T1000 (cell line): Measurements from ENCODE around the gene PIP4K2A.
"Not testable (repeated sequence)": the region's sequence is repeated elsewhere in the genome, so short reads cannot be mapped to it uniquely, and the experiment has no call there.

Experiments used
- DNase-seq: peaks from one replicate; lab custom pipeline; 2025; ENCODE audit warnings: mixed read lengths; lab: John Stamatoyannopoulos, UW

Gene PIP4K2A

GRCh38 chr10:22554461-22555182, 159.8 kb downstream of the PIP4K2A start:
- DNase-seq = no peak

DNA sequence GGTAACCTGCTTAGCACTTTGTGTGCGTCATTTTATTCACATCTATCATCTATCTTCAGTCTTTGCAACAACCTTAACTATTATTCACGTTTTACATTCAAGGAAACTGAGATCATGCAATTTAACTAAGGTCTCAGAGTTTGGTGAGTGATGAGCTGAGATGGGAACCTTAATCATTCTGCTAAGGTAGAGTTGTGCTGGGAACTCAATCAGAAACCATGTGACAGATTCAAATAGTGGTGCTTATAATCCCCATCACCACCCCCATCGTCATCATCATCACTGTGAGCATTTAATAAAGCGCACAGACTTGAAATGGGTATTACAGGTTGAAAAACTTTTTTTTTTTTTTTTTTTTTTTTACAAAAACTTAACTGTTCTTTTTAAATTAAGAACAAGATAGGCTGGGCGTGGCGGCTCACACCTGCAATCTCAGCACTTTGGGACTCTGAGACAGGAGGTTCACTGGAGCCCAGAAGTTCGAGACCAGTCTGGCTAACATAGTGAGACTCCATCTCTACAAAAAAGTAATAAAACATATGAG, 160.9 kb downstream of the PIP4K2A start:
- no peak for DNase-seq

DNA sequence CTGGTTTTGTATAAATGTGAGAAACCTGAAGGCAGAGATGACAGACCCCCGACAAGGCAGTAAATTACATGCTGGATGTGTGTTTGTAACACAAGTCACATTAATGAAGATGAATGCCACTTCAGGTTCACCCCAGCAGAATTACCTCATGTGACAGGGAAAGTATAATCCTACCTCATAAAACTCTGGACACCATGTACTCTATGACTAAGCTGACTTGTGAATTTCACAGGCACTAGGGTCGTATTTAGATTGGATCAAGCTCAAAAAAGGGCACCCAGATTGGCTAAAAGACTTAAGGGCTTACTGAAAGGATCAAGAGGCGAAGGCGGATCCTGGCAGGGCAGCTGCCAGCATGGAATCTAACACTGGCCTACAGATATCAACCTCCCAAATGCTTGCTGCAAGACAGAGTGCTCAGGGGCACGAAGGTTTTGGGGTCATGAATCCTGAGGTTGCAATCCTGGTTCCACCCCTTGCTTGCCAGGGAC, 161.4 kb downstream of the PIP4K2A start:
- no peak for DNase-seq

GRCh38 chr10:22551681-22552365, 162.6 kb downstream of the PIP4K2A start:
- no peak for DNase-seq

- no peak for DNase-seq
Observed at GRCh38 chr10:22550732-22551131, 163.6 kb downstream of the PIP4K2A start.

DNA sequence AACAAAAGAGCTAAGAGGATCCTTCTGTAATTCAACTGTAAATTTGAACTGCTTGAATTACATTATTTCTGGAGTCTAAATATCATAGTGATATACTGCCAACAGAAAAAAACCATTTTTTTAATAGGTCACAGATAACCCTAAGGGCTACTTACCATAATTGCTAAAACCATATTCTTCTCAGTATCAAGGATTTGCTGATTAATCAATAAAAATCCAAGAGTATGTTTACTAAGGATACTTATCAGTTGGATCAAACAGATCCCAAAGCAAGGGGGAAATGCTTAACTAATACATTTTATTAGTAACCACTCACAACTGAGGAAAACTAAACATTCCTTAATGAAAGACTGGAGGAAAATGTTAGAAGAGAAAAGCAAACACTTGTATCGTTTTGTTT, 166.0 kb downstream of the PIP4K2A start:
- no peak for DNase-seq

DNA sequence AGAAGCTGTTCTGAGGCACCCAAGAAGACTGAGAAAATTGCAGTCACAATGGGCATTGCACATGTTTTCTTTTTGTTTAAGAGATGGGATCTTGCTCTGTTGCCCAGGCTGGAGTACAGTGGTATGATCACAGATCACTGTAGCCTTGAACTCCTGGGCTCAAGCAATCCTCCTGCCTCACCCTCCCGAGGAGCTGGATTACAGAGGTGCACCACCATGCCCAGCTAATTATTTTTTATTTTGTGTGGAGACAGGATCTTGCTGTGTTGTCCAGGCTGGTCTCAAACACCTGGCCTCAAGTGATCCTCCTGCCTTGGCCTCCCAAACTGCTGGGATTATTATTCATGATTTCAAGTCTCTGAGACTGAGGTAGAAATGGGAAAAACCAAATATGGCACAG, 168.7 kb downstream of the PIP4K2A start:
- DNase-seq = no peak

DNA sequence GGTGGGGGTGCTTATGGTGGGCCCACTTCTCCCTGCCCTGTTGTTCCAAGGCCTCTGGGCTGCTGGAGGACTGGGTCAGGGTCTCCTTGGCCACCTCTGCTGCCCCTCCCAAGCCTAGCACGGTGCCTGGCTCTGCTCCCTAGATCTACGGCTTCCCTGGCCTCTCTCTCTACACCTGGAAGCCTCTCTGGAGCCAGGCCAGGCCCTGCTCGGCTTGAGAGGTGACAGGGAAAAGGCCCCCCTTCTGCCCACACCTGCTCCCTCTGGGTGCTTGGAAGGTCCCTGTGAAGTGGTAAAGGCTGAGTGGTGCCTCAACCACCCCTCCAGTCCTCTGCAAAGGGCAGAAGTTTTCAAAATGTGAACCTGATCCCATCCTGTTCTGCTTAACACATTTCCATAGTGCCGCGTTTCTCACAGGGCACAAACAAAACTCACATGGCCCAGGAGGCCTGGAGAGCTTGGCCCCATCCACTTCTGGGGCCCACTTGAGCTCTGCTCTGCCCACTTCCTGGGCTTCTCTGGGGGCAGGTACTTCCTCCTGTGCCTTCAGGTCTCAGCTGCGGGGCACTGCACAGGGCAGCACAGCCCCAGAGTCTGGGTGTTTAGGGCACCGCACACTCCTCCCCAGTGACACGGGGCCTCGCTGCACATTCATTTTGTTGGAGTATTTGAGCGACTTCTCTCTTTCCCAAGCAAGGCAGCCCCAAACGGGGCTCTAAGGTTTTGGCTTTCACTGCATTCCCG, 169.9 kb downstream of the PIP4K2A start:
- no peak for DNase-seq

GRCh38 chr10:22542773-22543172, 171.6 kb downstream of the PIP4K2A start:
- no peak for DNase-seq

GRCh38 chr10:22541900-22542299, 172.5 kb downstream of the PIP4K2A start:
- no peak for DNase-seq

DNA sequence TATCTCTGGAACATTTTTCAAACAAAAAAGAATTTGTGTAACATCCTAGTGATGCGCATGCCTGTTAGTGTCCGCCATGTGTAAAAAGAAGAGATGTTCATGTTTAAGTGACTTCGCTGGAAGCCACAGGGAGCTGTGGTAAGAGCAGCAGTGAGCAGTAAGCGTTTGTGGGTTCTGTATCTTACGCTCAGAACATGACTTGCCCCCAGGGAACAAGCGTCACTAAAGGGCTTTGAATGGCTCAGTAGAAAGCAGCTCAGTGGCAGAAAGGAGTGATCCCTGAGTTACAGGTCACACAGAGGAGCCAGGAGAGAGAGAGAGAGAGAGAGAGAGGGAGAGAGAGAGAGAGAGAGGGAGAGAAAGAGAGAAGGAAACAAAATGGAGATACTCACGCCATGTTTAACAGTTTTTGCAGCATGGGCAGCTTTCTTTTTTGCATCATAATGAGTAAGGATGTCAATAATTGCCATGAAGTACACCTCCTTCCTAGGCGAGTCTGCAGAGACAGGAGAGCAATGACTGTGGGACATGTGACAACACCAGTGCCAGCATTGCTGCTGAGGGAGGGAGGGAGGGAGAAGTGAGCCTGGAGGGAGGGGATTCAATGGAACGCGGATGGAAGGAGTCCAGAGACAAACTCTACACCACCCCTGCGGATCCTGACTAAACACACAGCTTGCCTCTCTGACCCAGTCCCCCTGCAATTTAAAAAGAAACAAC, 174.6 kb downstream of the PIP4K2A start:
- DNase-seq = no peak

GRCh38 chr10:22537810-22538209, 176.6 kb downstream of the PIP4K2A start:
- DNase-seq = no peak

DNA sequence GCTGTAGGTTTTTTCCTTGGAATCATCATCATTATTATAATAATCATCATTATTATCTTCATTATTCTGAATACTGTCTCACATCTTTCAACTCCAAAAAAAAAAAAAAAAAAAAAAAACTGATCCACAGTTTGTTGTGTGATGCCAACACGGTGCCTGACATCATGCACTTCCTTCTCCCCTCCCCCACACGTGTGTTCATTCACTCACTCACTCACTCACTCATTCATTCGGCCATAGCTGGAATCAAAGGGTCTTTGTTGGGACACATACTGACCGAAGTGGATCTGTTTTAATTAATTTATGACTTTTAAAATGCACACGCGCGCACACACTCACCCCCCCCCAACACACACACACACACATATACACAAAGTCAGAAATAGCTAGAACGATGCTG, 177.8 kb downstream of the PIP4K2A start:
- DNase-seq = no peak

GRCh38 chr10:22534849-22535604, 179.4 kb downstream of the PIP4K2A start:
- DNase-seq = no peak

DNA sequence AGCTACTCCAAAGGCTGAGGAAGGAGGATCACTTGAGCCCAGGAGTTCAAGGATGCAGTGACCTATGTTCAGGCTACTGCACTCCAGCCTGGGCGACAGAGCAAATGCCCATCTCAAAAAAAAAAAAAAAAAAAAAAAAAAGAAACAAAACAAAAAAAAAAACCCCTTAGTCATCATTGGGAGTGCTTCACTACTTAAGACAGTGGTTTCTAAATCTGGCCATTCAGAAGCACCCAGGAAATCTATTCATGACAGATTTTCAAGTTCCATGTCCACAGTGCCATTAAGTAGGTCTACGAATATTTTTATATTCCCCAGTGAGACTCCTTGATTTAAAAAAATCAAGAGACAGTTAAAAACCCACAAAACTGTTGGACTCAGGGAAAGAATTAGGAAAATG, 182.9 kb downstream of the PIP4K2A start:
- no peak for DNase-seq

DNA sequence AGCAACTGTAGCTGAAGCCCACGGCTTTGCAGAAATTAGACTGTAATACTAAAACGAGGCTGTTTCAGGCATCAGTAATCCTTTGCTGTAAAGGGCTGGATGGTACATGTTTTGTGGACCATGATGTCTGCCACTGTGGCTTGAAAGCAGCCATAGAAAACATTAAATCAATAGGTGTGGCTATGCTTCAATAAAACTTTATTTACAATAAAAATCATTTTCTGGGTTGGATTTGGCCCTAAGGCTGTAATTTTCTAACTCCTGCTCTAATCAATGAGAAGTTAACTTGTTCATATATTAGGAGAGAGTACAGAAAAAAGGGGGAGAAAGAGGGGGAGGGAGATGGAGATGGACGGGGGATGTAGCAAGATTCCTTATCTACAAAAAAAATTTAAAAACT, 183.4 kb downstream of the PIP4K2A start:
- no peak for DNase-seq

DNA sequence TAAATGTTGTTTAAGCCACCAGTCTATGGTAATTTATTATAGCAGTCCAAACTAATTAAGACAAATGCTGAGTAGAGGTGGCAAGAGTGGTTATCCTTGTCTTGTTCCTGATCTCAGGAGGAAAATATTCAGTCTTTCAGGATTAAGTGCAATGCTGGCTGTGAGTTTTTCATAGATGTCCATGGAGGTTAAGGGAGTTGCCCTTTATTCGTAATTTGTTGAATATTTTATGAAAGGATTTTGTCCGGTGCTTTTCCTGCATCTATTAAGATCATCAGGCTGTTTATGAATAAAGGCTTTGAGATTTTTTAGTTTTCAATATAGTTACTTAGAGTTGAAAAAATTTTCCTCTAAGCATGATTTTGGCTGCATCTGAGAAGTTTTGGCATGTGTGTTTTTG, 186.9 kb downstream of the PIP4K2A start:
- DNase-seq = no peak

GRCh38 chr10:22524333-22524732, 190.0 kb downstream of the PIP4K2A start:
- DNase-seq = not testable (repeated sequence)

DNA sequence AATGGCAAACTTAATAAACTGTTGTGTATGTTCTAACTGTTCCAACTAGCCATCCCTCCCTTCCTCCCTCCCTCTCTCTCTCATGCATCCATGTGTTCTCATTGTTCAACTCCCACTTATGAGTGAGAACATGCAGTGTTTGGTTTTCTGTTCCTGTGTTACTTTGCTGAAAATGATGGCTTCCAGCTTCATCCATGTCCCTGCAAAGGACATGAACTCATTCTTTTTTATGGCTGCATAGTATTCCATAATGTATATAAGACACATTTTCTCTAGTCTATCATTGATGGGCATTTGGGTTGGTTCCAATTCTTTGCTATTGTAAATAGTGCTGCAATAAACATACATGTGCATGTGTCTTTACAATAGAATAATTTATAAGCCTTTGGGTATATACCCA, 193.7 kb downstream of the PIP4K2A start:
- not testable (repeated sequence) for DNase-seq

DNA sequence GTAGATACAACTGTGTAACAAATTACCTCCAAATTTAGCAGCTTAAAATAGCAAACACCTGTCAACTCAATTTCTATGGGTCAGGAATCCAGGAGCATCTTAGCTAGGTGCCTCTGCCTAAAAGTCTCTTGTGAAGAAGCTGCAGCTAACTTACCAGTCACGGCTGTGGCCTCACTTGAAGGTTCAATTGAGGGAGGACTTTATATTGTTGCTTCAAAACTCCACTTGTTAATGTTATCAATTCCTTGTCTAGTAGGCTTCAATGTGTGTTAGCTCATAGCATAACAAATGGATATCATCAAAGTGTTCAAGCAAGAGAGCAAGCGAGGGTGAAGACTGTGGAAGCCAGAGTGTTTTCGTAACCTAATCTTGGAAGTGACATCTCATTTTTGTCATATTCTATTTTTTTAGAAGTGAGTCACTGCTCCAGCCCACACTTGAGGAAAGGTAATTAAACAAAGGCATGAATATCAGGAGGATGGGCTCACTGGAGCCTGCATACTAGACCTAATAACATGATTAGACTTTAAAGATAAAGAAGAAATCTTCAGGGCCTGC, 196.1 kb downstream of the PIP4K2A start:
- no peak for DNase-seq

DNA sequence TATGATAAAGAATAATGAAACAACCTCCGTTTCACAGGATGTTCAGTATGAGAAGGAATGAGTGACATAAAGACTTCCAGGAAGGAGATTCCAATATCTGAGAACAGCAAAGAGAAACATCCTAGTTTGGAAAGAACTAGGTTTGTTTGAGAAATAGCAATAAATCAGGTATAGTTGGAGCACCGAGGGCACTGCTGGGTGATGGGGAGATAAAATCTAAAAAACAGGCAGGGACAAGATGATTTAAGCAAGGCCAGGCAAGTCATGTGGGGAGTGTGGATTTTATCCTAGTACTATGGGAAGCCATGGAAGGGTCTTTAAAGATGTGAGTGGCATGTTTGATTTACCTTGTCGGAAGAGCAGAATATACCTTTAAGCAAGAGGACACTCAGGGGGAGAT, 199.4 kb downstream of the PIP4K2A start:
- no peak for DNase-seq
